K562 (cell line): Measurements from ENCODE around the gene HHEX. TPM values are rescaled to one million over a fixed set of nuclear protein-coding genes. Genes with fewer than 3 reads are reported as not detected.

ENCODE experiments used
- CREB1 ChIP-seq, 2 experiments: sonication (generic) in 1 of 2; formaldehyde crosslinking in 1 of 2; IDR thresholded peaks; 2 replicates each; pipeline versions ENCODE4 v1.6.1 to v1.8.0; 2012 to 2022; ENCODE audit warnings: inconsistent platforms in 1 of 2, mild to moderate bottlenecking in 1 of 2, missing genetic modification reagents in 1 of 2, moderate library complexity in 1 of 2
- ELF1 ChIP-seq: fragments of 200-800 bp; sonication (Bioruptor generic); IDR thresholded peaks from 2 replicates; pipeline ENCODE4 v1.6.1; 2016; ENCODE audit warnings: missing genetic modification characterization, missing compliant biosample characterization
- HMGN3 ChIP-seq: IDR thresholded peaks from 2 replicates; pipeline ENCODE4 v1.6.1; 2011; ENCODE audit warnings: borderline replicate concordance, low read depth, mild to moderate bottlenecking, mixed read lengths, low read length; ENCODE audit not compliant: insufficient read length; ENCODE audit errors: extremely low read depth
- MGA ChIP-seq: fragments of 450-650 bp; IDR thresholded peaks from 2 replicates; pipeline ENCODE4 v1.6.1; 2016; ENCODE audit warnings: mild to moderate bottlenecking, moderate library complexity
- NR2C2 ChIP-seq, 2 experiments: fragments of 200-800 bp in 1 of 2; sonication (Bioruptor generic) in 1 of 2; sonication (generic) in 1 of 2; formaldehyde crosslinking in 1 of 2; IDR thresholded peaks; 2 replicates each; pipeline versions ENCODE4 v1.6.1 to v1.8.0; 2016 to 2022; ENCODE audit warnings: mild to moderate bottlenecking in 1 of 2, missing compliant biosample characterization in 1 of 2, missing genetic modification characterization in 1 of 2, missing genetic modification reagents in 1 of 2
- POLR2A ChIP-seq: fragments of 450-650 bp; conservative IDR thresholded peaks from 2 replicates; pipeline ENCODE4 v1.6.1; 2016
- POLR2AphosphoS2 ChIP-seq: IDR thresholded peaks from 2 replicates; pipeline ENCODE4 v1.6.1; 2012; ENCODE audit warnings: low read length, improper control_type of control experiment
- POLR2AphosphoS5 ChIP-seq: IDR thresholded peaks from 2 replicates; pipeline ENCODE4 v1.6.1; 2011; ENCODE audit warnings: mild to moderate bottlenecking, low read depth, low read length, moderate library complexity; ENCODE audit not compliant: control insufficient read depth, insufficient read depth
- RBBP5 ChIP-seq: fragments of 200-600 bp; sonication (generic); IDR thresholded peaks from 2 replicates; pipeline ENCODE4 v1.6.1; 2012; ENCODE audit warnings: borderline replicate concordance, mild to moderate bottlenecking, low read length, control low read depth, inconsistent platforms; ENCODE audit not compliant: insufficient read depth, poor library complexity, severe bottlenecking
- SPI1 ChIP-seq: IDR thresholded peaks from 2 replicates; pipeline ENCODE4 v1.6.1; 2011; ENCODE audit warnings: low read depth, low read length, control low read depth, borderline replicate concordance
- ZBTB9 ChIP-seq: fragments of 450-650 bp; formaldehyde crosslinking; IDR thresholded peaks from 2 replicates; pipeline ENCODE4 v1.4.0; 2020; ENCODE audit warnings: mild to moderate bottlenecking, moderate library complexity
- ZNF586 ChIP-seq: fragments of 450-650 bp; formaldehyde crosslinking; conservative IDR thresholded peaks from 2 replicates; pipeline ENCODE4 v1.4.0; 2020; ENCODE audit warnings: mild to moderate bottlenecking, moderate library complexity
- ZSCAN29 ChIP-seq: fragments of 450-650 bp; IDR thresholded peaks from 2 replicates; pipeline ENCODE4 v1.6.1; 2017
- polyA plus RNA-seq, 8 experiments: library from polyadenylated mRNA; depleted of rRNA in 4 of 8; stranded (reverse) in 5 of 8; unstranded in 3 of 8; fragments of >200 nt; fragmentation: Nextera tagmentation in 2 of 8; fragmentation: Illumina TruSeq in 1 of 8; extraction: Ambion mirVana in 2 of 8; extraction: Trizol in 1 of 8; gene quantifications; 2 replicates each; pipeline versions ENCODE4 v1.2.1 to v1.2.3, GENCODE V29; 2011 to 2014; ENCODE audit warnings: inconsistent platforms in 1 of 8, missing spikeins in 1 of 8
- total RNA-seq, 7 experiments: library from RNA; depleted of rRNA in 6 of 7; stranded (reverse); fragments of >200 nt in 6 of 7; fragmentation: Illumina TruSeq in 2 of 7; extraction: Trizol in 2 of 7; gene quantifications; 2 replicates each; pipeline versions ENCODE4 v1.2.1 to v1.2.3, GENCODE V29; 2011 to 2021; ENCODE audit warnings: low replicate concordance in 1 of 7

The HHEX gene
- total and polyA plus RNA-seq, 9 of the 15 experiments (the other 6 are each of a cell fraction or from before 2014, with no cell fraction given): 37.2 to 133 (median 80.2) TPM

- TF ChIP-seq SPI1: 0 out of 2 replicates have a peak, but pooled peaks have one; percentile 3
- no peak for TF ChIP-seq NR2C2 (CRISPR knock-in tag; IDR thresholded peaks at IDR 0.05)
- 0 out of 2 replicates have a peak, but pooled peaks have one; percentile 3 for TF ChIP-seq NR2C2 (tag; IDR thresholded peaks at IDR 0.05)
- TF ChIP-seq ZBTB9 (CRISPR knock-in tag): peak; percentile 37; the same call in 1 of the 2 replicates
- peak; percentile 30; the same call in 1 of the 2 replicates for TF ChIP-seq POLR2AphosphoS2
- 0 out of 2 replicates have a peak, but pooled peaks have one; percentile 8 for TF ChIP-seq POLR2AphosphoS5
- TF ChIP-seq ELF1 (tag): no peak
- peak; percentile 45; the same call in 1 of the 2 replicates for TF ChIP-seq CREB1 (IDR thresholded peaks at IDR 0.05)
- peak; percentile 51 for TF ChIP-seq CREB1 (CRISPR knock-in tag; IDR thresholded peaks at IDR 0.05)
- TF ChIP-seq POLR2A: peak; percentile 65; the same call in 1 of the 2 replicates
- no peak for TF ChIP-seq ZNF586 (CRISPR knock-in tag)
- peak; percentile 69 for TF ChIP-seq RBBP5
- TF ChIP-seq MGA: peak; percentile 41
- no peak for TF ChIP-seq ZSCAN29
- TF ChIP-seq HMGN3: peak; percentile 71
These were observed 6.2 kb downstream of the HHEX start (continued) for GRCh38 chr10:92695679-92696605.
